NT2/D1 (cell line): ENCODE data around the gene C19orf38.
"Not testable (repeated sequence)": the region's sequence is repeated elsewhere in the genome, so short reads cannot be mapped to it uniquely, and the experiment has no call there.

Experiments used
- DNase-seq: peaks from one replicate; pipeline ENCODE4 v3.0.0-alpha.2; 2011; ENCODE audit warnings: low read depth, low spot score
- H3K27me3 ChIP-seq: 2 replicates; pipeline ENCODE4 v1.6.0; 2011; ENCODE audit warnings: mild to moderate bottlenecking; ENCODE audit not compliant: insufficient read length, insufficient read depth
- H3K36me3 ChIP-seq: 2 replicates; pipeline ENCODE4 v1.6.1; 2011; ENCODE audit warnings: mild to moderate bottlenecking, low read length, mixed read lengths; ENCODE audit not compliant: insufficient read depth, insufficient read length
- H3K4me1 ChIP-seq: 2 replicates; pipeline ENCODE4 v1.5.1; 2011; ENCODE audit not compliant: insufficient read depth, insufficient read length
- H3K4me3 ChIP-seq: 2 replicates; pipeline ENCODE4 v1.5.1; 2011; ENCODE audit warnings: low read depth; ENCODE audit not compliant: insufficient read length
- H3K9ac ChIP-seq: 2 replicates; pipeline ENCODE4 v1.6.0; 2011; ENCODE audit warnings: low read depth; ENCODE audit not compliant: insufficient read length
- H3K9me3 ChIP-seq: 2 replicates; pipeline ENCODE4 v1.5.1; 2011; ENCODE audit warnings: mild to moderate bottlenecking, low read length; ENCODE audit not compliant: insufficient read depth
- SUZ12 ChIP-seq: IDR thresholded peaks from 2 replicates; pipeline ENCODE4 v1.6.1; 2011; ENCODE audit not compliant: insufficient read length, insufficient read depth; ENCODE audit errors: extremely low read depth
- YY1 ChIP-seq: IDR thresholded peaks from 2 replicates; pipeline ENCODE4 v1.6.1; 2011; ENCODE audit not compliant: insufficient read length, insufficient read depth
- ZNF274 ChIP-seq: IDR thresholded peaks from 2 replicates; pipeline ENCODE4 v1.6.1; 2011; ENCODE audit warnings: mild to moderate bottlenecking, low read depth, low read length

Gene C19orf38

DNA sequence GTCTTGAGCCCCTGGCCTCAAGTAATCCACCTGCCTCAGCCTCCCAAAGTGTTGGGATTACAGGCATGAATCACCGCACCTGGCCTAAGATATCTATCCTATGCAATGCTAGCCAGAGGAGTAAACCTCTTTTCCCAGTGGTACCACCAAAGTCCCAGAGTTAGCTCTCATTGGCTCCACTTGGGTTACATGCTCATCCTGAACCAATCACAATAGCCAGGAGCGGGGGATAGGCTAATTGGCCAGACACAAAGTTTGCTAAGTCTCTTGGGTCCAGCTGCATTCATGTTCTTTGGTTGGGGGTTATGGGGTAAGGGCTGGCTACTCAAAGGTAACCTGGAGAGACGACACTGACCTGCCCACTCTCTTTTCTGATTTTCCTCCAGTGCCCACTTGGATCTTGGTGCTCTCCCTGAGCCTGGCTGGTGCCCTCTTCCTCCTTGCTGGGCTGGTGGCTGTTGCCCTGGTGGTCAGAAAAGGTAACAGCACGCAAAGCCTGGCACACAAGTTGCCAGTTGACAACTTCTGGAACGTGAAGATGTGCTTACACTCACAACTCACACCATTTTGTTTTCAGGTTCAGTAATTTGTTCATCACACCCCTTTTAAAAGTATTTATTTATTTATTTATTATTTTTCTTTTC, 7.8 kb downstream of the C19orf38 start:
- H3K4me3 ChIP-seq: no peak overlapping the region
- H3K27me3 ChIP-seq: no peaks in the 10 kb centered on the region
- DNase-seq: no peak
- no peaks in the 10 kb centered on the region for H3K9me3 ChIP-seq
- H3K9ac ChIP-seq: no peak overlapping the region
- no peak for TF ChIP-seq YY1
- no peak for TF ChIP-seq SUZ12
- TF ChIP-seq ZNF274: no peak
- no peaks in the 10 kb centered on the region for H3K36me3 ChIP-seq
- peaks cover 2% of the 10 kb centered on the region for H3K4me1 ChIP-seq

DNA sequence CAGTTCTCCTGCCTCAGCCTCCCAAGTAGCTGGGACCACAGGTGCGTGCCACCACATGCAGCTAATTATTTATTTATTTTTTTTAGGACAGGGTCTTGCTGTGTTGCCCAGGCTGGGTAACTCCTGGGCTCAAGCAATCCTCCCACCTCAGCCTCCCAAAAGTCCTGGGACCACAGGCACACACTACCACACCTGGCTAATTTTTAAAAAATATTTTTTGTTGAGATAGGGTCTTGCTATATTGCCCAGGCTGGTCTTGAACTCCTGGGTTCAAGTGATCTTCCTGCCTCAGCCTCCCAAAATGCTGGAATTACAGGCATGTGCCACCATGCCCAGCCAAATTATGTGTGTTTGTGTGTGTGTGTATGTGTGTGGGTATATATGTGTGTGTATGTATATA, 8.7 kb downstream of the C19orf38 start:
- H3K9me3 ChIP-seq: not testable (repeated sequence)

DNA sequence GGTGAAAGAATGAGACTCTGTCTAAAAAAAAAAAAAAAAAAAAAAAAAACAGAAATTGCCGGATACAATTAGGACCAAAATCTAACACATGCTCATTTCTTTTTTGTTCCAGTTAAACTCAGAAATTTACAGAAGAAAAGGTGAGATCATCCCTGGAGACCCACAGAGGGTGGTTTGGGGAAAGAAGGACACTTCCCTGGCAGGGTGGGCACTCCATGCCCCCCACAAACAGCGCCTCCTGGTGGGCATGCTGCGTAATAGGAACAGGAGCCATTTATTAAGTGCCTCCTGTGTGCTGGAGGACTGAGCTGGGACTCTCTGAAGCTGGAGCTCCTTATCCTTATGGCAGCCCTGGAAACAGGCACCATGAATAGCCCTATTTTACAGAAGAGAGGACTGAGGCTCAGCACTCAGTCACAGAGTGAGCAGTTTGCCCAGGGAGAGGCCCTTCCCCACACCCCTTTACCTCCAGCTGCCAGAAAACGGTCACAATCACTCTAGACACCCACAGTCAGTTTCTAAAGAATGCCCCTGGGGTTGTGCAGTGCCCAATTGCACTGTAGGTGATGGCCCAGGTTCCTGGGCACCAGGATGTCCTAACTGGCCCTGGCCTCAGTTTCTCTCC, 10.1 kb downstream of the C19orf38 start:
- no peak overlapping the region for H3K9ac ChIP-seq
- no peaks in the 10 kb centered on the region for H3K9me3 ChIP-seq
- no peak for DNase-seq
- no peaks in the 10 kb centered on the region for H3K36me3 ChIP-seq
- no peak for TF ChIP-seq ZNF274
- no peak for TF ChIP-seq YY1
- H3K27me3 ChIP-seq: no peaks in the 10 kb centered on the region
- peaks cover 5% of the 10 kb centered on the region for H3K4me1 ChIP-seq
- no peak overlapping the region for H3K4me3 ChIP-seq

More for the DNA sequence above, 8.7 kb downstream of the C19orf38 start:
- H3K36me3 ChIP-seq, H3K27me3 ChIP-seq, H3K4me3 ChIP-seq, DNase-seq, H3K9ac ChIP-seq, H3K4me1 ChIP-seq: not testable (repeated sequence)

DNA sequence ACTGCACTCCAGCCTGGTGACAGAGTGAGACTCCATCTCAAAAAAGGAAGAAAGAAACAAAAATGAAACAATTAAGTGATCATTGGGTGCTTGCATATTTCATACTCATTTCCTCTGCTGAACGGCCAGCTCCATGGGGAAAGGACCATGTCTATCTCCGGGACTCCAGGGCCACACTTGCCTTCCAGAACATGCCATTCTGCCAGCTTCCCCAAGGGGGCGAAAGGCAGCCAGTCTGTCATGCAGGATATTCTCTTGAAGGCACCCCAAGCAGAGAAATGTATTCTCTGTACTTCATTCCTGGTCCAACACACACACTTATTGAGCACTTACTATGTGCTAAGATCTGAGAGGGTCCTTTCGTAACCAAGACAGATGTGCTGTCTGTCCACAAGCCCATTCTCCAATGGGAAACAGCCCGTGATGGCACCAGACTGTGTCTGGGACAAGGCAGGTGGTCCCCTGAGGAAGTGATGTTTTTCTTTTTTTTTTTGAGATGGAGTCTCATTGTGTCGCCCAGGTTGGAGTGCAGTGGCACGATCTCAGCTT, 13.0 kb downstream of the C19orf38 start:
- H3K9me3 ChIP-seq: no peaks in the 10 kb centered on the region
- H3K4me1 ChIP-seq: peaks cover 5% of the 10 kb centered on the region
- no peaks in the 10 kb centered on the region for H3K27me3 ChIP-seq
- TF ChIP-seq SUZ12: no peak
- no peak for TF ChIP-seq YY1
- no peak for TF ChIP-seq ZNF274
- H3K36me3 ChIP-seq: no peaks in the 10 kb centered on the region
- H3K4me3 ChIP-seq: no peak overlapping the region
- H3K9ac ChIP-seq: no peak overlapping the region
- no peak for DNase-seq

DNA sequence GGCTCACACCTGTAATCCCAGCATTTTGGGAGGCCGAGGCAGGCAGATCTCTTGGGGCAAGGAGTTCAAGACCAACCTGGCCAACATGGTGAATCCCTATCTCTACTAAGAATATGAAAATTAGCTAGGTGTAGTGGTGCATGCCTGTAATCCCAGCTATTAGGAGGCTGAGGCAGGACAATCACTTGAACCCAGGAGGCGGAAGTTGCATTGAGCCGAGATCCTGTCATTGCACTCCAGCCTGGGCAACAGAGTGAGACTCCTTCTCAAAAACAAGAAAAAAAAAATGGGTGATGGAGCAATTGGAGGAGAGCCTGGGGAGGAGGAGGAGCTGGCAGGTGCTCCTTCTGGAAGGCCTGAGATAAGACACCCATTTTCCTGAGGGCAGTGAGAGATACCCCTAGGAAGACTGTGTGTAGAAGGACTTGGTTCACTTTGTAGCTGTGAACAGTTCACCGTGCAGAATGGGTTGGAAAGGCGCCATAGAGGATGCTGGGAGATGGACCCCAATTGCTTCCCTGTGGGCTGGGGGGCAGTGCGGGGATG, 14.4 kb downstream of the C19orf38 start:
- Histone ChIP-seq H3K36me3 (no peaks in the 10 kb centered on the region), H3K9me3 (no peaks in the 10 kb centered on the region), H3K9ac (no peak overlapping the region), H3K27me3 (no peaks in the 10 kb centered on the region), H3K4me1 (peaks cover 5% of the 10 kb centered on the region), H3K4me3 (no peak overlapping the region)
- DNase-seq: no peak
- no peak for TF ChIP-seq ZNF274
- TF ChIP-seq SUZ12: no peak
- no peak for TF ChIP-seq YY1

DNA sequence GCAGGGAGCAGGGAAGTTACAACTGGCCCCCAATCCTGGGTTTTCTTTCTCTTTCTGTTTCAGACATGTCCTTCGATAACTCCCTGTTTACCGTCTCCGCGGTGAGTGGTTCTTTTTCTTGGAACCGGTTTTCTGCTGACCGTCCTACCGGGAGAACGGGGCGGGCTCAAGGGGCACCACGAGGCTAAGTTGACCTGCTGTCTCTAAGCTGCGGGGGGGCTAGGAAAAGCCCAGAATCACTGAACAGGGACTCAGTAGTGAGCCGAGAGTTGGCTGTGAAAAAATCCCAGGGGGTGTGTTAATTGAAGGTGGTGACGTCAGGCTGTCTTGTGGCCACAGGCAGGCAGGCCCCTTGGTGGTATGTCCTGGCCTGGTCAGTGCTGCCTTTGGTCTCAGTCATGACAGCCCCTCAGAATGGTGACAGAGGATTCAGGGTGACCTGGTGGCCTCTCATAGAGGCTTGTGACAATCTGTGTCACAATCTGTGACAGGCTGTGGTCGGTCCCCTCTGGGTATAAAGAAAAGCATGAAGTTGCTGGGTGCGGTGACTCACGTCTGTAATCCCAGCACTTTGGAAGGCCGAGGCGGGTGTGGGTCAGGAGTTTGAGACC, 15.0 kb downstream of the C19orf38 start:
- Histone ChIP-seq H3K9ac (no peak overlapping the region), H3K27me3 (no peaks in the 10 kb centered on the region), H3K9me3 (no peaks in the 10 kb centered on the region), H3K4me1 (peaks cover 5% of the 10 kb centered on the region), H3K4me3 (no peak overlapping the region), H3K36me3 (no peaks in the 10 kb centered on the region)
- no peak for DNase-seq
- TF ChIP-seq SUZ12 (no peak), YY1 (no peak), ZNF274 (no peak)

DNA sequence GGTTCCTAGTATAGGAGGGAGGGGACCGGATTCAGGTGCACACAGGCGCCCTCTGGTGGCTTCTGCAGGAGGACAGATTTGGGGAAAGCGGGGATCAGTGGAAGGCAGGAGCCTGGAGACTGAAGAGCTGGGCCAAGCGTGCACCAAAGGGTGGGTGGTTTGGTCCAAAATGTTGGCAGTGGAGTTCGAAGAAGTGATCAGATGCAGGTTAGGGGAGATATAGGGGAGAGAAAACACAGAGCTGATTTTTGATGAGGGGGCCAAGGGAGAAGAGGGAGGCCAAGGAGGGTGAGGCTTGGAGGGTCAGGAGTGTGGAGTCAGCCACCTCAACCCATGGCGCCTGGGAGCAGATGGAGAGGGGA, 16.3 kb downstream of the C19orf38 start:
- H3K36me3 ChIP-seq: no peaks in the 10 kb centered on the region
- no peaks in the 10 kb centered on the region for H3K9me3 ChIP-seq
- TF ChIP-seq ZNF274: no peak
- TF ChIP-seq SUZ12: no peak
- TF ChIP-seq YY1: no peak
- no peak overlapping the region for H3K9ac ChIP-seq
- peaks cover 7% of the 10 kb centered on the region for H3K4me1 ChIP-seq
- no peaks in the 10 kb centered on the region for H3K27me3 ChIP-seq
- H3K4me3 ChIP-seq: no peak overlapping the region
- peak; percentile 66 for DNase-seq
